HG03039 (cell line): ENCODE data around the gene TALDO1.
"Not testable (repeated sequence)": the region's sequence is repeated elsewhere in the genome, so short reads cannot be mapped to it uniquely, and the experiment has no call there.

ENCODE experiments used
- ATAC-seq: cut with Tn5 transposase; IDR thresholded peaks from one replicate; pipeline ENCODE4 v1.9.1; 2021; ENCODE audit warnings: mild to moderate bottlenecking, moderate library complexity; ENCODE audit not compliant: unreplicated experiment

Gene TALDO1

DNA sequence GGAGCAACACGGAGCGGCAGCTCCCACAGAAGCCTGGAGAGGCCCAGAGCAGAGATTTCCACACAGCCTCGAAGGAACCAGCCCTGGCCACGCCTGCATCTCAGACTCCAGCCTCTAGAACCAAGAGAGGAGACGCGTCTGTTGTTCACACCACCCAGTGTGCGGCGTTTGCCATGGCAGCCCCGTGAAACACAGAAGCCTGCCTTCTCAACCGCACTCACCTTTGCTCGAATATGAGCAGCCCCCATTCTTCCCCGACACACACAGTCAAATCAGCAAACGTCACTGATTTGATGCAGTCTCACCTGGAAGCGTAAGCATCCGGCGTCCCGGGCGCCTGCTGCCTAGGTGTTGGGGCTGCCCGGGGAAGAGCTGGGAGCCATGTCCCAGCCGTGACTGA, 14.2 kb upstream of the TALDO1 start:
- ATAC-seq, result no peak

DNA sequence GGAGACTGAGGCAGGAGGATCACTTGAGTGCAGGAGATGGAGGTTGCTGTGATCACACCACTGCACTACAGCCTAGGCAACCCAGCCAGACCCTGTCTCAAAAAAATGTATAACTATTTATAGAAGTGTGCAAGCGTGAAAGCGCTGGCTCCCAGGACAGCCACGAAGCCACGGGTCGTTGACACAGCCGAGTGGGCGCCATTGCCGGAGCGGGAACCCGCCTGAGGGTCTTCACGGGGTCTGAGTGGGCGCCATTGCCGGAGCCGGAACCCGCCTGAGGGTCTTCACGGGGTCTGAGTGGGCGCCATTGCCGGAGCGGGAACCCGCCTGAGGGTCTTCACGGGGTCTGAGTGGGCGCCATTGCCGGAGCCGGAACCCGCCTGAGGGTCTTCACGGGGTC, 12.7 kb upstream of the TALDO1 start:
- not testable (repeated sequence) for ATAC-seq

DNA sequence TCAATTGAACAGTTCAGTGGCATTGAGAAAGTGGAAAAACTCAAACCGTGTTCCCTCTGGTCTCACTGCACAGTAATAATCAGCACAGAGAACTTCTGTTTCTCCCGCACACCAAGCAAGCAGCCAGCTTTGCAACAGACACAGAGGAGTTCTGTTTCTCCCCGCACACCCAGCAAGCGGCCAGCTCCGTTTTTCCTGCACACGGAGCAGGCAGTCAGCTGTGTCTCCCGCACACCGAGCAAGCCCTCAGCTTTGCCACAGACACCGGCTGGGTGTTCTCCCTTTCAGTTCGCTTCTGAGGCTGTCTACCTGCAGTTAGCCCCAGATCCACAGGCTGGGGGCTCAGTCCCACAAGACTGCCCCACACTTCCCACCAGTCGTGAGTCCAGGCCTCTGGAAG, 9.9 kb upstream of the TALDO1 start:
- ATAC-seq, result no peak

DNA sequence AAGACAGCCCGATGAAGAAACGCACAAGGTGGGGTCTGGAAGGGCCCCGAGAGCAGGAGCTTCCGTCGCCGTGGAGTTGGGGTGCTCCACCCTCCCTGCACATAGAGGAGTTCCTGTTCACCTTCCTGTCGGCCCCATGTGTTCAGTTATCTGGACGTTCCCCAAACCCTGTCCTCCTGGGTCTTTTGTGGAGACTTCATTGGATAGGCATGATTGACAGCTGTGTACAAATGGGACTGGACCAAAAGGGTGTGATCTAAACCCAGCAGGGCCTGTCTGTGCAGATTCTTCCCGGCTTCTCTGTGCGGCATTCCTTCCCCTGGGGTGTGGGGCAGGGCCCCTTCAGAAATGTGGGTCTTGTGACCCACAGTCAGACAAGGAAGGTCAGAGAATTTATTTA, 9.4 kb upstream of the TALDO1 start:
- not testable (repeated sequence) for ATAC-seq

DNA sequence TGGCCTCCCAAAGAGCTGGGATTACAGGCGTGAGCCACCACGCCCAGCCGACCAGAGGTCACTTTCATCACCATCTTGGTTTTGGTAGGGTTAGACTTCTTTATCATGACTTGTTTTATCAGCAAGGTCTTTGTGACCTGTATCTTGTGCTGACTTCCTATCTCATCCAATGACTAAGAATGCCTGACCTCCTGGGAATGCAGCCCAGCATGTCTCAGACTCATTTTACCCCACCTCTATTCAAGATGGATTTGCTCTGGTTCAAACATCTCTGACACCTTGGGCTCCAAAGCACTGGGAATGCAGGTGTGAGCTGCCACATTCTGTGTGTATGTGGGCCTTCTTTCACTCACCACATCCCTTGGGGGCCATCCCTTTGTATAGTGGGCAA, 5.1 kb upstream of the TALDO1 start:
- no peak for ATAC-seq

DNA sequence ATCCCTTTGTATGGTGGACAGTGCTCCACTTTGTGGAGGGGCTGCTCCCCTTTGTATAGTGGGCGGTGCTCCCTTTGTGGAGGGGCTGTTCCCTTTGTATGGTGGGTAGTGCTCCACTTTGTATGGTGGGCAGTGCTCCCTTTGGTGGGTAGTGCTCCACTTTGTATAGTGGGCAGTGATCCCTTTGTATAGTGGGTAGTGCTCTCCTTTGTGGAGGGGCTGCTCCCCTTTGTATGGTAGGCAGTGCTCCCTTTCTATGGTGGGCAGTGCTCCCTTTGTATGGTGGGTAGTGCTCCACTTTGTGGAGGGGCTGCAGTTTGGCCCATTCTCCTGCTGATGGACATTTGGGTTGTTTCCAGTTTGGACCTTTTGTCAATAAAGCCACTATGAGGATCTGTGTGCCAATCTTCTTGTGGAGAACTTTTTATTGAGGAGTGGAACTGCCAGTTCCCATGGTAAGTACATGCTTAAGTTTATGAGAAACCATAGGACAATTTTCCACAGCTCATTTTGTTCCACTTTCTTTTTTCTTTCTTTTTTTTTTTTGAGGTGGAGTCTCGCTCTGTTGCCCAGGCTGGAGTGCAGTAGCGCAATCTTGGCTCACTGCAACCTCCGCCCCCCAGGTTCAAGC, 4.6 kb upstream of the TALDO1 start:
- no peak for ATAC-seq

DNA sequence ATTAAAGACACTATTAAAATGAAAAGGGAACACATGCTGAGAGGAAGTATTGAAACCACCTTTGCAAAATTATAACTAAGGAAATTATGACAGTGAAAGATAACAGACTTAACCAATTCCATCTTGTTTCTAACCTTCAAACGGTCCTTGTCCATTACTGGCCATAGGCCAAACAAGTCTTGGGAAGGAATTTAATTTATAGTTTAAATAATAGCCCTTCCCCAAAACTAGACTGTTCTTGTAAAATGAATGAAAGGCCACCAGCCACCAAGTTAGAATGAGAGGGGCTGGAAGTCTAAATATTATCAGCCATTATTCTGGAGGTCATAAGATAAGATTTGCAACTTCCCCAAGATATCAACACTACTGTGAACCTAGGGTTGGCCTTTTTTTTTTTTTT, 1.8 kb upstream of the TALDO1 start:
- no peak for ATAC-seq

DNA sequence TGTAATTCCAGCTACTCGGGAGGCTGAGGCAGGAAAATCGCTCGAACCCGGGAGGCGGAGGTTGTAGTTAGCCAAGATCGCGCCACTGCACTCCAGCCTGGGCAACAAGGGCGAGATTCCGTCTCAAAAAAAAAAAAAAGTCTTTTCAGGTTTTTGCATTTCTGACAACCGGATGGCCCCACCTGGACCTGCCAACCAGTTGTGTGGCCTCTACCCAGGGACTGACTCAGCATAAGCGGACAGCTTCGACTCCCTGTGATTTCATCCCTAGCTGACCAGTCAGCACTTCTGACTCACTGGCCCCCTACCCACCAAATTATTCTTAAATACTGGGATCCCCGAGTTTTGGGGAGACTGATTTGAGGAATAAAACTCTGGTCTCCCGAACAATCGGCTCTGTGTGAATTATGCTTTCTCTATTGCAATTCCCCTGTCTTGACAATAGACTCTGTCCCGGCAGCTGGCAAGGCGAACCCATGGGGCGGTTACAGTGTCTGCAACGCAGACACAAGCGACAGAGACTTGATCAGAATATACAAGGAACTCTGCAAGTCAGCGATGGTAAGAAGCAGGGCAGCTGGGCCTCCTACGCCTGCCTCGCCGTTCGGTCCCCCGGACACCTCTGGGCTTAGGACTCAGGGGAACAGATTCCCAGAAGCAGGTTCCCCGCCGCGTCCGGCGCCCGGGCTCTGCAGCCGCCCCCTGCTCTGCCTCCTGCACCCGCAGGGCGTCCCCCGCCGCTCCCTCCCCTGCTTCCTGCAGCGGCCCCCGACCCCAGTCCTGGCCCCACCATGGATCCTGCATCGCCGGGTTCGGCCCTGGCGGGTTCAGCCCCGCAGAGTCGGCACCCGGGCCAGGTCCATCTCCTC, 741 bp upstream of the TALDO1 start:
- peak; percentile 22 for ATAC-seq

DNA sequence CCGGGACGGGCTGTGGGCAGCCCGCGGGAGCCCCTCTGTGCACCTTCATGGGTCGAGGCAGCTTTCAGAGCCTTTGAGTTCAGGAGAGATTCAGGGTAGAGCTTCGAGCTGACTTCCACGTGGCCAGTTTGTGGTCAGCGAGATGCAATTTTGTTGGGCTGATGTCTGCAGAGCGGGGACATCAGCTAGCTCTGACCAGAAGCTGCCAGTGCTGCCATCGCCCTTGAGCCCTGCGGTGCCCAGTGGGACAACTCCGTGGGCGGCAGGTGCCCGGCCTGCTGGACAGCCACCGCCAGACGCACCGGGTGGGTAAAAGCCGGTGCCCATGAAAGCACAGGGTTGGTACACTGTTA, 719 bp downstream of the TALDO1 start:
- ATAC-seq, result no peak

DNA sequence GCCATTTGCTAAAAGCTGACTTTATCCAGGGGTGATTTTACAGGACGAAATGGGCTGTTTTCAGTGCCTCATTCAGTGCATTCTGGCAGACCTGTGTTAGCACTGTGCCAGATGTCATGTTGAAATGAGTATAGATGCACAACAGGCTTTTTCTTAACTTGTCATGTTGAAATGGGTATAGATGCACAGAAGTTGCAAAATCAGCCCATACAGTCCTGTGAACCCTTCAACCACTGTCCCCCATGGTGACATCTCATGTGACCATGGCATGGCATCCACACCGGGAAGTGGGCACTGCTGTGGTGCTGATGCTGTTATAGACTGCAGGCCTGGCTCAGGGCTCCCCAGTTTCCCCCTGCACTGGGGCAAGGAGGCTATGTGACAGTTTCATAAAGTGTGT, 2.5 kb downstream of the TALDO1 start:
- ATAC-seq, result no peak

DNA sequence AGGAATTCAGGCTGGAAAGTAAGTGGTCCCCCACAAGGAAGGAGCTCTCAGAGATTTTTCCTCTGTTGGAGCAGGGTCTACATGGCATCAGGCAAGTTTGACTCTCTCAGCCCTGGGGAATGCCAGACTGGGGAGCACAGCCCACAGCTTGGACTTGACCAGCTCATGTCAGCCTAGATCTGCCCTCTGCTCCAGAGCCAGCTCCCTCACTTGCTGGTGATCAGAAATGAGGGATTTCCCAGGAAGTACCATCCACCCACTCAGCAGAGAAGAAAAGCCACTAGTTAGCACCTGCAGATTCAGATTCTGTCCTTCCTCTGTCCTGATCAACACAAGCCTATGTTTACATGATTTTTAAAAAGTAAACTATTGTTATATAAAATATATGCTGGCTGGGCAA, 13.0 kb downstream of the TALDO1 start:
- ATAC-seq, result no peak

DNA sequence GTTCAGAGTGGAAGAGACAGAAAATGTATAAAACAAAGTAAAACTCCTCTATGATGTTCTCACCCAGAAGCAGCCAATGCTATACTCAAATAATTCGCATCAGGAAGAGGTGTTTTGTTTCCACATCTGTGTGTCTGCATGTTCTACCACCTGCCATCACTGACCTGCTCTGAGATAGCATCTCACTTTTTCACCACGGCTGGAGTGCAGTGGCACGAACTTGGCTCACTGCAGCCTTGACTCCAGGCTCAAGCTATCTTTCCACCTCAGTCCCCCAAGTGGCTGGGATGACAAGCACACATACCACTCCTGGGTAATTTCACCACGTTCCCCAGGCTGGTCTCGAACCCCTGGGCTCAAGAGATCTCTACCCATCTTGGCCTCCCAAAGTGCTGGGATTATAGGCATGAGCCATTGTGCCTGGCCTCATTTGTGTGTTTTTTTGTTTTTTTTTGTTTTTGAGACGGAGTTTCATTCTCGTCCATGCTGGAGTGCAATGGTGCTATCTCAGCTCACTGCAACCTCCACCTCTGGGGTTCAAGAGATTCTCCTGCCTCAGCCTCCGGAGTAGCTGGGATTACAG, 14.4 kb downstream of the TALDO1 start:
- ATAC-seq, result no peak

DNA sequence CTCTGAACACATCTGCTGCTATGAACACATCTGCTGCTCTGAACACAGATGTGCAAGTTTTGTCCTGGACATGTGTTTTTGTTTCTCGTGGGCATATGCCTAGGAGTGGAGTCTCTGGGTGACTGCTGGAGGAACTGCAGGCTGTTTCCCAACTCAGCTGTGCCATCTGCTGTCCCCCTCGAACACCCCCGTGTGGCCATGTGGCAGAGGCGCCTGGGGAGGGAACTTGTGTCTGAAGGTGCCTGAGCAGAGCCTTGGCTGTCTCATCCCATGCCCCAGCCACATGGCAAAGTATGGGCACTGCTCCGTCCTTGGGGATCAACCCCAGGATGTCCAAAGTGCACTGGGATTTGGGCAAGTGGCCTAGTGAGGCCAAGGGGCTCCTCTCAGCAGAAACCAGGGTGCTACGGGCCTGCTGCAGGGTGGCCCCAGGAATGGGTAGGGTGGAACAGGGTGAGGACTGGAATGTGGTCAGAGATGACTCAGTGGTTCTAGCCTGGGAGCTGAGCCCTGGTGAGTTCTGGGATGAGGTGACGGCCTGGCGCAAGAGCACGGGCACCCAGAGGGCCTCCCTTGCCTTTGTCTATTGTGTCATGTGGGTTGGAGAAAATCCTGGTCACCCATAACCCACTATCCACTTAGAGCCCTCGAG, 15.3 kb downstream of the TALDO1 start:
- no peak for ATAC-seq

DNA sequence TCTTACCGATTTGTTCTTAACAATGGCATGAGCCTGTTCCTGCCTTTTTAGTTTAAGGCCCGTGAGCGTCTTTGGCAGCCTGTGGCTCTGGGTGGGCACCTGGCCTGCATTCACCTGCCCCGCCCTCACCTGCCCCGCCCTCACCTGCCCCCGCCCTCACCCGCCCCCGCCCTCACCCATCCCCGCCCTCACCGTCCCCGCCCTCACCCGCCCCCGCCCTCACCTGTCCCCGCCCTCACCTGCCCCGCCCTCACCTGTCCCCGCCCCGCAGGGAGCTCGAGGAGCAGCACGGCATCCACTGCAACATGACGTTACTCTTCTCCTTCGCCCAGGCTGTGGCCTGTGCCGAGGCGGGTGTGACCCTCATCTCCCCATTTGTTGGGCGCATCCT, 15.8 kb downstream of the TALDO1 start:
- no peak for ATAC-seq

DNA sequence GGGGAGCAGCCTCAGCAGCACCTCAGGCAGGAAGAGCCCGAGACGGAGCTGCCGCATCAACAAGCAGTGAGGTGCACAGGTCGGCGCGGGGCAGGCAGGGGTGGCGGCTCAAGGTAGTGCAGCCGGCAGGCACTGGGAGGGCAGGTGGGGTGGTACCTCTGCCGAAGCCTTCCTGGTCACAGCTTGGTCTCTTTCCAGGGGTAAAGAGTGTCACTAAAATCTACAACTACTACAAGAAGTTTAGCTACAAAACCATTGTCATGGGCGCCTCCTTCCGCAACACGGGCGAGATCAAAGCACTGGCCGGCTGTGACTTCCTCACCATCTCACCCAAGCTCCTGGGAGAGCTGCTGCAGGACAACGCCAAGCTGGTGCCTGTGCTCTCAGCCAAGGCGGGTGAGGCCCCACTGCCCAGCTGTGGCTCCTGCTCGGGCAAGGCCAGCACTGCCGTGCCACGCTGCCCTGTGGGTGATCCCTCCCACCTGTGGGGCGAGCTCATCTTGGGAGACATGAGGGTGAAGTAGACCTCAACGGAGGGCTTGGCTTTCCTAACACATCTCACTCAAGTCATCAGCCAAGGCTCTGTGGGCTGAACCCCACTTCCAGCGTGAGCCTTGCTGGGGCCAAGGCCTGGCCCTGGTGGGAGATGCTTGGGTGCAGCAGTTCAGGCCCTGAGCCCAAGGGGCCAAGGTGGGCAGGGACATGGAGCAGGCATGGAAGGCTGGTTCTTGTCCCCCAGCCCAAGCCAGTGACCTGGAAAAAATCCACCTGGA, 16.5 kb downstream of the TALDO1 start:
- no peak for ATAC-seq

DNA sequence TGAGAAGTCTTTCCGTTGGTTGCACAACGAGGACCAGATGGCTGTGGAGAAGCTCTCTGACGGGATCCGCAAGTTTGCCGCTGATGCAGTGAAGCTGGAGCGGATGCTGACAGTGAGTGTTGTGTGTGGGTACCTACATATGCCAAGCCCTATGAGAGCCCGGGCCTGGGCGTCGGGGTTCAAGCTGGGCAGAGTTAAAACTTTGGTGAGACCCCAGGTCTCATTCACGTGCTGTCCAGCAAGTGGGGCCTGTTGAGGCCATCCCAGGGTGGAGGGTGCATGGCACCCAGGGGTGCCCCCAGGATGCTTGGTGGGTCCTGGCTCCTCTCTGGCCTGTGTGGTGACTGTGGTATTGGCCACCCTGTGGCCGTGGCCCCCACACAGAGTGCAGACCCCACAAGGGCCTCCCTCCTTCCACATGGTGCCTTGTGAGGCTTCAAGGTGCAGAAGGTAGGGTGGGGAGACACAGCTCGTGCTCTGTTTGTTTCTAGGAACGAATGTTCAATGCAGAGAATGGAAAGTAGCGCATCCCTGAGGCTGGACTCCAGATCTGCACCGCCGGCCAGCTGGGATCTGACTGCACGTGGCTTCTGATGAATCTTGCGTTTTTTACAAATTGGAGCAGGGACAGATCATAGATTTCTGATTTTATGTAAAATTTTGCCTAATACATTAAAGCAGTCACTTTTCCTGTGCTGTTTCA, 17.2 kb downstream of the TALDO1 start:
- no peak for ATAC-seq

DNA sequence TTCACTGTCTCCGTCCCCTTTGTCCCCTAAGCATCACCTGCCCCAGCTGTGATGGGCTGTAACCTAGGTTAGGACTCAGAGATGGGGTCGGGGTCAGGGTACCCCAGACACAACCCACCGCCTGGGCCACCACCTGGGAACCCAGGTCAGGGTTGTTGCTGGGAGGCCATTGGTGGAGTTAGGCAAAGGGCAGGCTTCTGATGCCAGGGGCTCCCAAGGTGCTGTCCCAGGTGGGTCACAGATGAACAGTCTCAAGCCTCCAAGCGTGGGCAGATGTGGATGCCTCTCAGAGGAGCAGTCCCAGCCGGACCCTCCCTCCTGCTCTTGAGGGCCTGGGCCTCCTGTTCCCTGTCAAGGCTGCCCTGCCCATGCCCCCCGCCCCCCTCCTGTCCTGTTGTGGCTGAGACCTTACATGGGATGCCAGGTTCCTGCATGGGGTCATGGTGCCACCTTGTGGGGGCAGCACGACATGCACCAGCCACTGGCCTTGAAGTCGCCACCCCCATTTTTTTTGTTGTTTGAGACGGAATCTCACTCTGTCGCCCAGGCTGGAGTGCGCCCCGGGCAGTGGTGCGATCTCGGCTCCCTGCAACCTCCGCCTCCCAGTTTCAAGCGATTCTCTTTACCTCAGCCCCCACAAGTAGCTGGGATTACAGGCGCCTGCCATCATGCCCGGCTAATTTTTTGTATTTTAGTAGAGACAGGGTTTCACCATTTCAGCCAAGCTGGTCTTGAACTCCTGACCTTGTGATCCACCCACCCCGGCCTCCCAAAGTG, 17.9 kb downstream of the TALDO1 start:
- no peak for ATAC-seq

DNA sequence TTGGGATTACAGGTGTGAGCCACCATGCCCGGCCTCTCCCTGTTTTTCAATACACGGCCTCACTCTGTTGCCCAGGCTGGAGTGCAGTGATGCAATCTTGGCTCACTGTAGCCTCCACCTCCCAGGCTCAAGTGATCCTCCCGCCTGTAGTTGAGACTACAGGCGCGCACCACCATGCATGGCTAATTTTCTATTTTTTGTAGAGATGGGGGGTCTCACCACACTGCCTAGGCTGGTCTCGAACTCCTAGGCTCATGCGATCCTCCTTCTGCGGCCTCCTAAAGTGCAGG, 18.5 kb downstream of the TALDO1 start:
- ATAC-seq, result no peak

DNA sequence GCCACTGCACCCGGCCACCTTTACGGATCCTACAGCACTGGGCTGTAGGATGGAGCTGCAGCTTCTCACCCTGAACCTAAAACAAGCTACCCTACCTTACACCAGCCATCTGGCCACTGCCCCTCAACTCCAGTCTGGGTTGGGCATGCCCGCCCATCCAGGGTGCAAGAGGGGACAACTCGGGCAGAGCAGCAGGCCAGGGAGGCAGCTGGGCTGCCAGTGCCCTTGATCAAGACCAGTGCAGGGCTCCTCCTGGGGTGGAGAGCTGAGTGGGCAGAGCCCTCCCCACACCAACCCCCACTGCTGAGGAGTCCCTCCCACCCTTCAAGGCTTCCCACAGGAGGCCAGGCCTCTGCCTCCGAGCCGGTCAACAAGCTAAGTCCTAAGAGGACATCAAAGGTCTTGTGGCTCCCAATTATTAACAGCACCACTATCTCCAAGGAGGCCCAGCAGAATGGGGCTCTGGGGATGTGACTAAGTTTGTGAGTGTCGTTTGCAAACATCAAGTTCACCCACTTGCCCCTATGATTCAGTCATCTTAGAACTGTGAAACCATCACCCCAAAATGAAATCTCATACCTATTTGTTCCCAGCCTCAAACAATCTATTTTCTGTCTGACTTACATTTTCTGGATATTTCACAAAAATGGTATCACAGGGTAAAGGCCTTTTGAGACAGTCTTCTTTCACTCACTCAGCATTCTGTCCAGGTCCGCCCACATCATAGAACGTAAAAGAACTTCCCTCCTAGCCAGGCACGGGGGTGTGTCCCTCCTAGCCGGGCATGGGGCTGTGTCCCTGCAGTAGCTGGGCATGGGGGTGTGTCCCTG, 19.1 kb downstream of the TALDO1 start:
- ATAC-seq, result no peak
